AG10803 (cell line): Measurements from ENCODE around the gene MPZL1.
A peak's percentile ranks its signal among the peaks of the same experiment; 100 is the strongest.
"Not testable (repeated sequence)": the region's sequence is repeated elsewhere in the genome, so short reads cannot be mapped to it uniquely, and the experiment has no call there.

Experiments used
- DNase-seq: peaks from one replicate; pipeline ENCODE4 v3.0.0; 2010; ENCODE audit warnings: low read depth
- H3K4me3 ChIP-seq: 2 replicates; pipeline ENCODE4 v1.5.1; 2011; ENCODE audit warnings: mild to moderate bottlenecking, low read length, control low read depth
- CTCF ChIP-seq: conservative IDR thresholded peaks from 2 replicates; pipeline ENCODE4 v1.5.1; 2011; ENCODE audit warnings: mild to moderate bottlenecking, low read length, control low read depth, inconsistent platforms

MPZL1 gene

GRCh38 chr1:167739752-167740151, 18.0 kb downstream of the MPZL1 start:
- DNase-seq: no peak
- TF ChIP-seq CTCF: no peak
- no peak overlapping the region for H3K4me3 ChIP-seq

DNA sequence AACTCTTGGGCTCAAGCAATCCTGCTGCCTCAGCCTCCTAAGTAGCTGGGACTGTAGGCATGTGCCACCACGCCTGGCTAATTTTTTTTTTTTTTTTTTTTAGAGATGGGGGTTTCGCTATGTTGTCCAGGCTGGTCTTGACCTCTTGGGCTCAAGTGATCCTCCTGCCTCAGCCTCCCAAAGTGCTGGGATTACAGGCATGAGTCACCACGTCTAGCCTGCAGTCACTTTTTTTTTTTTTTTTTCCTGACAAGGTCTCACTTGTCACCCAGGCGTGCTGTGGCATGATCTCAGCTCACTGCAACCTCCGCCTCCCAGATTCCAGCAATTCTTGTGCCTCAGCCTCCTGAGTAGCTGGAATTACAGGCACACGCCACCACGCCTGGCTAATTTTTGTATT, 19.3 kb downstream of the MPZL1 start:
- not testable (repeated sequence) for DNase-seq

GRCh38 chr1:167742392-167743057, 20.7 kb downstream of the MPZL1 start:
- not testable (repeated sequence) for H3K4me3 ChIP-seq, DNase-seq

More for the DNA sequence above, 19.3 kb downstream of the MPZL1 start:
- H3K4me3 ChIP-seq: not testable (repeated sequence)

DNA sequence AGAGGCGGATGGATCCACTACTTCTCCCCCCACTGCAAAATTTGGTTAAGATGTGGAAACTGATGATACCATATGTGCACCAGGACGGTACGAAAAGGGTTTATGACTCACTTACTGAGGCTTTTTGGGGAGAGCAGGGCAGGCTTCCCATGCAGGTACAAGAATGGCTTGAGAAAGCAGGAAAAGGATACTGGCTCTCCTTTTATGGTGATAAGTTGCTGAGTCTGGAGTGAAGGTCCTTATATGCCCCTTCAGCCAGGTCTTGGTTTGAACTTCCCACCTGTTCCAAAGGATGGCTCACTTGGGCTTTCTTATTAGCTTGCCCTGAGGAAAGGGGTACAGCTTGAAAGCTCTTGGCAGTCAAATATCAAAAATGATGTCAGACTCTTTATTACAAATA, 23.1 kb downstream of the MPZL1 start:
- no peak for TF ChIP-seq CTCF
- DNase-seq: no peak
- no peak overlapping the region for H3K4me3 ChIP-seq

DNA sequence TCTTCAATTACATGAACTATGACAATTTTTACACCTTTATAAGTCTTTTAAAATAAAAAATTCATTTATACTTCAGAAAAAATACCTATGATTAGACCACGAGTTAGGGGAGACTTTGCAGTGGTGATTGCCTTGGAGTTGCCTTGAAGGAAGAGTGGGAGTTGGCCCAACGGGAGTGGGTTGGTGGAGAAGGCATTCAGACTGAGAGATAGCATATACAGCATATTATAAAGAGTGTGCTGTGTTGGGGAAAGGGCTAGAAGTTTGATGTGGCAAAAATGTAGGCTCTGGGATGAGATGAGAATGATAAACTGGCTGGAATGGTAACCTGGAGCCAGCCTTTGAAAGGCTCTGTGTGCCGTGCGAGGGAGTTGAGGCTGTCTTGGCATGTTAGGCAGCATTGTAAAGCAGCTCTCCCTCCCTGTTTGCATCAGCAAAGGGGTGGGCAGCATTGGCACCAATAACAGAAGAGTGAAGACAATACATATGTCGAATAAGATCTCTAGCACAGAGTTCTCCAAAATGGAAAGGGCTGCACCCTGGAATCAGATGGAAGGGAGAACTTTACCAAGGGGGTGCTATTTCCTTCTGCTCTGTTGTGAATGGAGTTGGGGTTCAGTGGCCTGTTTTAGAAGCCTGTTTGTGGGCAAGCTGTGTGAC, 24.4 kb downstream of the MPZL1 start:
- no peak for TF ChIP-seq CTCF
- H3K4me3 ChIP-seq: no peak overlapping the region
- no peak for DNase-seq

DNA sequence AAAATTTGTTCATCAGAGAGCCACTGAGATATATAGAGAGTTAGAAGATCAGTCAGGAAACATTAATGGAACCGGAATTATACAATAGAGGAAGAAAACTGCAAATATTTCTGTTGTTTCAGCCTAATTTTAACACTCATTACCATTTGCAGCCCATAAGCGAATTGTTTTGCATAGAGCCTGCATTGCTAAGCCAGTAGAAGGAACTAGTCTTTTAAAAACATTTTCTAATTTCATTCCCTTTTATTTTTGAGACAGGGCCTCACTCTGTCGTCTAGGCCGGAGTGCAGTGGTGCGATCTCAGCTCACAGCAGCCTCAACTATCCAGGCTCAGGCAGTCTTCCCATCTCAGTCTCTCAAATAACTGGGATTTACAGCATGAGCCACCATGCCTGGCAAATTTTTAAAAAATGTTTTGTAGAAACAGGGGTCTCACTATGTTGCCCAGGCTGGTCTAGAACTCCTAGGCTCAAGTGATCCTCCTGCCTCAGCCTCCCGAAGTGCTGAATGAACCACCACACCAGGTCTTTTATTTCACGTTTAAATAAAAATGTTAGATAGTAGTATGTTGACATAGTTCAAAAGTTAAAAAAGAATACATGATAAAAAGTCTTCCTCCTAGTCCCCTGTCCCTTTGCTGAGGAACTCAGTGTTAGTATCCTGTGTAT, 25.3 kb downstream of the MPZL1 start:
- TF ChIP-seq CTCF: no peak
- H3K4me3 ChIP-seq: no peak overlapping the region

DNA sequence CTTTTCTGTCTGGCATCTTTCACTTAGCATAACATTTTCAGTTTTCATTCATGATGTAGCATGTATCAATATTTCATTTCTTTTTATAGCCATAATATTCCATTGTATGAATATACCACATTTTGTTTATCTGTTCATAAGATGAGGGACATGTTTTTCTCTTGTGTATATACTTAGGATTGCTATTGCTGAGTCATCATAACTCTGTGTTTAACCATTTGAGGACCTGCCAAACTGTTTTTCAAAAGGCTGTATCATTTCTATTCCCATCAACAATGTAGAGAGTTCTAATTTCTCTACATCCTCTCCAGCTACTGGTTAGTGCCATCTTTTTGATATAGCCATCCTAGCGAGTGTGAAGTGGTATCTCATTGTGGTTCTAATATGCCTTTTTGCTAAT, 26.2 kb downstream of the MPZL1 start:
- no peak for TF ChIP-seq CTCF
- DNase-seq: no peak
- H3K4me3 ChIP-seq: no peak overlapping the region

More for the DNA sequence above, 25.3 kb downstream of the MPZL1 start:
- DNase-seq: no peak

DNA sequence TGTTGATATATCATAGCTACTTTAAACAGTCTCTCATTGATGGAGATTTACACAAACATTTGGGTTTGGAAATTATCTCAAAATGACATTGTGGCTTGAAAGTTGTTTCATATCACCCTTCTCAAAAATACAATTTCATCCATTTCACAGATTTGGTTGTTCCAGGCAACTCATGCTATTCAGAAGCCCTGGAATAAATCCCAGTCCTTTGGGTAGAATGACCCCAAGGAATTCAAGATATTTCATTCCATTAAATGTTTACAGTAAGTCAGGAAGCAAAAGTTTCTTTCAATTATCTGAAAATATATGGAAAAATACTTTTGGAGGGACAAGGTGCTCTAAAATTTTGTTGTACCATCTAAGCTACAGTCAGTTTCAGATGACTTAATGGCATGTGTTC, 27.1 kb downstream of the MPZL1 start:
- DNase-seq: peak; percentile 51
- TF ChIP-seq CTCF: no peak
- no peak overlapping the region for H3K4me3 ChIP-seq
